ENCODE results near the gene THSD4.

DNA sequence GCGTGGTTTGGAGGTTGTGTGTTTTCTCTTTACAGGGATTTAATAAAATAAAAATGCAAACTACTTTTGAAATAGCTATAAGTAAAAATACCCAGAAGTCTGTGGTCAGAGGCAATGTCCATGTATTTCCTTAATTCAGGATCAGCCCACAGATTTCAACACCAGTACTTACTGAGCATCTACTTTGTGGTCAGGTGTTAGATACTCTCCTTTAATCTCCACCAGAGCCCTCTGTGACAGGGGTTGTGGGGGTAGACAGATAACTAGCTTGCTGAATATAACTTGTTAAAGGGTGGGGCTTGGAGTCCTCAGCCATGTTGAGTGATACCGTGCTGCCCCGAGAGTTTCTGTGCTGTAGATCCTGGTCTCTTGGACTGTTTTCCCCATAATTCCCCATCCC, 451.0 kb downstream of the THSD4 start:
- TF ChIP-seq, protein P1, sequence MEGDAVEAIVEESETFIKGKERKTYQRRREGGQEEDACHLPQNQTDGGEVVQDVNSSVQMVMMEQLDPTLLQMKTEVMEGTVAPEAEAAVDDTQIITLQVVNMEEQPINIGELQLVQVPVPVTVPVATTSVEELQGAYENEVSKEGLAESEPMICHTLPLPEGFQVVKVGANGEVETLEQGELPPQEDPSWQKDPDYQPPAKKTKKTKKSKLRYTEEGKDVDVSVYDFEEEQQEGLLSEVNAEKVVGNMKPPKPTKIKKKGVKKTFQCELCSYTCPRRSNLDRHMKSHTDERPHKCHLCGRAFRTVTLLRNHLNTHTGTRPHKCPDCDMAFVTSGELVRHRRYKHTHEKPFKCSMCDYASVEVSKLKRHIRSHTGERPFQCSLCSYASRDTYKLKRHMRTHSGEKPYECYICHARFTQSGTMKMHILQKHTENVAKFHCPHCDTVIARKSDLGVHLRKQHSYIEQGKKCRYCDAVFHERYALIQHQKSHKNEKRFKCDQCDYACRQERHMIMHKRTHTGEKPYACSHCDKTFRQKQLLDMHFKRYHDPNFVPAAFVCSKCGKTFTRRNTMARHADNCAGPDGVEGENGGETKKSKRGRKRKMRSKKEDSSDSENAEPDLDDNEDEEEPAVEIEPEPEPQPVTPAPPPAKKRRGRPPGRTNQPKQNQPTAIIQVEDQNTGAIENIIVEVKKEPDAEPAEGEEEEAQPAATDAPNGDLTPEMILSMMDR (IDR thresholded peaks at IDR 0.05; ENCODE audit: insufficient read depth, low read depth, low read length) = no peak
- TF ChIP-seq EZH2 (IDR thresholded peaks at IDR 0.05; ENCODE audit: insufficient read depth, low read length) = no peak
